Mesendoderm (in vitro differentiated cells): ENCODE data around the gene PEX11B.

ENCODE experiments used
- DNase-seq: peaks from one replicate; pipeline ENCODE4 v3.0.0; 2013
- H2AK5ac ChIP-seq: 2 replicates; pipeline ENCODE4 v1.6.1; 2013; ENCODE audit warnings: low read length, inconsistent platforms
- H2BK120ac ChIP-seq: 2 replicates; pipeline ENCODE4 v1.6.1; 2013; ENCODE audit warnings: low read depth, mild to moderate bottlenecking, low read length, moderate library complexity, mixed read lengths
- H2BK15ac ChIP-seq: replicated peaks from 2 replicates; pipeline ENCODE4 v1.6.1; 2013; ENCODE audit warnings: low read depth, mild to moderate bottlenecking, moderate library complexity
- H2BK5ac ChIP-seq: 2 replicates; pipeline ENCODE4 v1.6.1; 2013; ENCODE audit warnings: low read length, inconsistent platforms
- H3K18ac ChIP-seq: 2 replicates; pipeline ENCODE4 v1.6.1; 2013; ENCODE audit warnings: mild to moderate bottlenecking, low read length, mixed read lengths
- H3K23ac ChIP-seq: one replicate; pipeline ENCODE4 v1.6.1; 2013; ENCODE audit warnings: low read length
- H3K27ac ChIP-seq: 2 replicates; pipeline ENCODE4 v1.5.1; 2013; ENCODE audit warnings: low read depth, mild to moderate bottlenecking, inconsistent platforms, low read length, moderate library complexity
- H3K27me3 ChIP-seq: 2 replicates; pipeline ENCODE4 v1.6.1; 2013; ENCODE audit warnings: low read length, control low read depth, mild to moderate bottlenecking, inconsistent platforms; ENCODE audit not compliant: insufficient read depth, poor library complexity
- H3K36me3 ChIP-seq: 2 replicates; pipeline ENCODE4 v1.6.1; 2013; ENCODE audit warnings: low read length, inconsistent platforms; ENCODE audit not compliant: control insufficient read depth, insufficient read depth
- H3K4ac ChIP-seq: one replicate; pipeline ENCODE4 v1.6.1; 2013; ENCODE audit warnings: low read depth, mild to moderate bottlenecking, low read length, moderate library complexity
- H3K4me1 ChIP-seq: 2 replicates; pipeline ENCODE4 v1.6.1; 2013; ENCODE audit warnings: low read depth, low read length, inconsistent platforms; ENCODE audit not compliant: control insufficient read depth
- H3K4me2 ChIP-seq: 2 replicates; pipeline ENCODE4 v1.6.1; 2013; ENCODE audit warnings: low read length
- H3K4me3 ChIP-seq: 2 replicates; pipeline ENCODE4 v1.5.1; 2013; ENCODE audit warnings: mild to moderate bottlenecking, low read length
- H3K56ac ChIP-seq: one replicate; pipeline ENCODE4 v1.6.1; 2013; ENCODE audit warnings: low read length
- H3K79me1 ChIP-seq: 2 replicates; pipeline ENCODE4 v1.6.1; 2013; ENCODE audit warnings: low read length, inconsistent platforms
- H3K79me2 ChIP-seq: 2 replicates; pipeline ENCODE4 v1.6.1; 2013; ENCODE audit warnings: mild to moderate bottlenecking, low read length; ENCODE audit not compliant: control insufficient read depth, insufficient read depth
- H3K9ac ChIP-seq: 2 replicates; pipeline ENCODE4 v1.6.1; 2013; ENCODE audit warnings: low read length, inconsistent platforms
- H4K5ac ChIP-seq: one replicate; pipeline ENCODE4 v1.6.1; 2013; ENCODE audit warnings: low read length
- H4K8ac ChIP-seq: one replicate; pipeline ENCODE4 v1.6.1; 2013; ENCODE audit warnings: low read depth, mild to moderate bottlenecking, control low read depth, low read length, moderate library complexity
- WGBS: extraction: QIAGEN DNeasy Blood & Tissue Kit; methylation state at CpG from one replicate; pipeline ENCODE4 v1.1.7; 2013; ENCODE audit warnings: low lambda C conversion rate, missing lambda C conversion rate; ENCODE audit not compliant: insufficient coverage; ENCODE audit errors: extremely low coverage; 5-methylcytosine and 5-hydroxymethylcytosine counted together

Gene PEX11B

GRCh38 chr1:145891587-145892485 lies 26.7 kb downstream of the PEX11B start:
- no peak overlapping the region for H4K5ac ChIP-seq
- H3K4ac ChIP-seq = no peak overlapping the region
- H3K27ac ChIP-seq = peak overlapping the region; percentile 45
- peak overlapping the region; percentile 84 for H3K56ac ChIP-seq
- no peaks in the 10 kb centered on the region for H3K79me1 ChIP-seq
- H2BK5ac ChIP-seq = no peak overlapping the region
- no peaks in the 10 kb centered on the region for H3K27me3 ChIP-seq
- peak overlapping the region; percentile 54 for H3K18ac ChIP-seq
- no CpG with 5 or more reads among the region's 6 CpGs for WGBS
- H3K79me2 ChIP-seq = no peaks in the 10 kb centered on the region
- no peak overlapping the region for H3K23ac ChIP-seq
- peaks cover 4% of the 10 kb centered on the region for H3K4me1 ChIP-seq
- H3K36me3 ChIP-seq = no peaks in the 10 kb centered on the region
- H3K9ac ChIP-seq = peak overlapping the region; percentile 44
- DNase-seq = peak; percentile 99
- H3K4me2 ChIP-seq = peak overlapping the region; percentile 18
- no peak overlapping the region for H2BK120ac ChIP-seq
- H4K8ac ChIP-seq = no peak overlapping the region
- H3K4me3 ChIP-seq = no peak overlapping the region
- no peak overlapping the region for H2BK15ac ChIP-seq
- H2AK5ac ChIP-seq = no peak overlapping the region

GRCh38 chr1:145891143-145891542 lies 27.4 kb downstream of the PEX11B start:
- Histone ChIP-seq H3K9ac (no peak overlapping the region), H2BK5ac (no peak overlapping the region), H4K8ac (no peak overlapping the region), H3K4me3 (no peak overlapping the region), H4K5ac (no peak overlapping the region), H3K79me2 (no peaks in the 10 kb centered on the region), H3K36me3 (no peaks in the 10 kb centered on the region), H3K27ac (no peak overlapping the region), H3K79me1 (no peaks in the 10 kb centered on the region), H3K4me1 (peaks cover 4% of the 10 kb centered on the region), H2BK120ac (no peak overlapping the region), H3K27me3 (no peaks in the 10 kb centered on the region), H2BK15ac (no peak overlapping the region), H3K4me2 (no peak overlapping the region), H3K23ac (no peak overlapping the region), H3K18ac (no peak overlapping the region), H3K4ac (no peak overlapping the region), H3K56ac (no peak overlapping the region), H2AK5ac (no peak overlapping the region)
- DNase-seq = no peak
- no CpG with 5 or more reads among the region's 1 CpG for WGBS

- Histone ChIP-seq H2BK120ac (no peak overlapping the region), H3K18ac (no peak overlapping the region), H3K4me3 (no peak overlapping the region), H4K8ac (no peak overlapping the region), H2BK5ac (no peak overlapping the region), H4K5ac (no peak overlapping the region), H2BK15ac (no peak overlapping the region), H3K23ac (no peak overlapping the region), H3K4me1 (peaks cover 4% of the 10 kb centered on the region), H3K27ac (no peak overlapping the region), H3K4me2 (no peak overlapping the region), H3K4ac (no peak overlapping the region), H3K56ac (no peak overlapping the region), H3K79me2 (no peaks in the 10 kb centered on the region), H3K9ac (no peak overlapping the region), H2AK5ac (no peak overlapping the region), H3K79me1 (no peaks in the 10 kb centered on the region), H3K27me3 (peaks cover 1% of the 10 kb centered on the region), H3K36me3 (no peaks in the 10 kb centered on the region)
- DNase-seq = no peak
- WGBS = no CpG with 5 or more reads among the region's 3 CpGs
These were observed 28.8 kb downstream of the PEX11B start for GRCh38 chr1:145889722-145890121.

GRCh38 chr1:145887631-145888030 lies 30.9 kb downstream of the PEX11B start:
- no peak overlapping the region for H2AK5ac ChIP-seq
- peaks cover 4% of the 10 kb centered on the region for H3K4me1 ChIP-seq
- peaks cover 2% of the 10 kb centered on the region for H3K27me3 ChIP-seq
- no peak overlapping the region for H3K4ac ChIP-seq
- no peak overlapping the region for H3K4me2 ChIP-seq
- H2BK120ac ChIP-seq = no peak overlapping the region
- H3K79me1 ChIP-seq = no peaks in the 10 kb centered on the region
- no peaks in the 10 kb centered on the region for H3K36me3 ChIP-seq
- H4K8ac ChIP-seq = no peak overlapping the region
- no peaks in the 10 kb centered on the region for H3K79me2 ChIP-seq
- H3K23ac ChIP-seq = no peak overlapping the region
- no peak overlapping the region for H4K5ac ChIP-seq
- H3K4me3 ChIP-seq = no peak overlapping the region
- no peak overlapping the region for H3K56ac ChIP-seq
- no peak for DNase-seq
- H2BK5ac ChIP-seq = no peak overlapping the region
- no peak overlapping the region for H3K9ac ChIP-seq
- WGBS = no CpG with 5 or more reads among the region's 5 CpGs
- no peak overlapping the region for H2BK15ac ChIP-seq
- no peak overlapping the region for H3K27ac ChIP-seq
- H3K18ac ChIP-seq = no peak overlapping the region

GRCh38 chr1:145886816-145887215 lies 31.7 kb downstream of the PEX11B start:
- H3K4me3 ChIP-seq = no peak overlapping the region
- H3K9ac ChIP-seq = no peak overlapping the region
- H4K8ac ChIP-seq = no peak overlapping the region
- DNase-seq = no peak
- no peak overlapping the region for H3K18ac ChIP-seq
- no peaks in the 10 kb centered on the region for H3K4me1 ChIP-seq
- WGBS = no CpG with 5 or more reads among the region's 8 CpGs
- no peak overlapping the region for H3K23ac ChIP-seq
- no peak overlapping the region for H2AK5ac ChIP-seq
- H3K27me3 ChIP-seq = peaks cover 2% of the 10 kb centered on the region
- no peak overlapping the region for H3K4ac ChIP-seq
- no peak overlapping the region for H3K4me2 ChIP-seq
- no peak overlapping the region for H4K5ac ChIP-seq
- no peak overlapping the region for H2BK15ac ChIP-seq
- H3K79me1 ChIP-seq = no peaks in the 10 kb centered on the region
- H2BK5ac ChIP-seq = no peak overlapping the region
- no peak overlapping the region for H3K56ac ChIP-seq
- H3K36me3 ChIP-seq = no peaks in the 10 kb centered on the region
- no peaks in the 10 kb centered on the region for H3K79me2 ChIP-seq
- H2BK120ac ChIP-seq = no peak overlapping the region
- H3K27ac ChIP-seq = no peak overlapping the region
